ENCODE data around the gene CDK2AP2. TPM values are rescaled to one million over a fixed set of nuclear protein-coding genes. Genes with fewer than 3 reads are reported as not detected.

The CDK2AP2 gene
- total and polyA plus RNA-seq, 9 of the 15 experiments (the other 6 are each of a cell fraction or from before 2014, with no cell fraction given): 4.4 to 47.4 (median 21.7) TPM

DNA sequence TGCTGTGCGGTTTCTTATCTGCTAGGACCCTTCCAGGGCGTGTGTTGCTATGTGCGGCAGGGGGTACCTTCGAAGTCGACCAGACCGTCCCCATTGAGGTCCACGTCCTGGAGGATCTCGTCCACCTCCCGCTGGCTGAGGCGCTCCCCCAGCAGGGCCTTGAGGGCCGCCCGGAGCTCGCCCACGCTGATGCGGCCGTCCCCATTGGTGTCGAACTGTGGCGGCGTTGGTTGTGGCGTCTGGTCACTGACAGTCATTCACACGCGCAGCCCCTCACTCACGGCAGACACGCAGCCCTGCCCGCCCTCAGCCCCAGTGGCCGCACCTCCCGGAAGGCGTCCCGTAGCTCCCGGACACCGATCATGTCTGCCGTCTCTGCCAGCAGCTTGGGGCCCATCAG, 11.8 kb upstream of the CDK2AP2 start:
- Histone ChIP-seq H3K4me1 (replicated peaks in 1 of 2; ENCODE audit: control insufficient read depth in 2 of 2, insufficient read depth in 2 of 2, low read length in 2 of 2) (peaks cover 0 to 40% of the 10 kb centered on the region in 2 experiments; a peak in 2 of 5 replicates), H4K20me1 (replicated peaks; ENCODE audit: control insufficient read depth, insufficient read depth, low read length) (0 out of 2 replicates have a peak, but pooled peaks cover 7% of the 10 kb centered on the region), H3K9me3 (replicated peaks; ENCODE audit: control insufficient read depth, insufficient read depth, low read depth, low read length) (no peaks in the 10 kb centered on the region), H3K4me3 (no peak overlapping the region), H3K36me3 (ENCODE audit: control insufficient read depth, insufficient read depth, low read length) (no peaks in the 10 kb centered on the region), H3K27me3 (ENCODE audit: control insufficient read depth in 2 of 2, insufficient read depth in 2 of 2, low read length in 2 of 2) (peaks cover 5 to 44% of the 10 kb centered on the region in 2 experiments; a peak in 4 of 5 replicates), H3K79me2 (ENCODE audit: control insufficient read depth, insufficient read depth, low read length) (no peaks in the 10 kb centered on the region), H2AFZ (ENCODE audit: low read depth, low read length) (no peak overlapping the region), H3K27ac (ENCODE audit: extremely low read depth, low read depth, low read length) (no peak overlapping the region), H3K9me1 (ENCODE audit: control insufficient read depth, insufficient read depth, low read length) (no peaks in the 10 kb centered on the region), H3K4me2 (ENCODE audit: insufficient read depth, low read length) (no peak overlapping the region), H3K9ac (ENCODE audit: insufficient read depth in 1 of 2, low read depth in 2 of 2, low read length in 2 of 2) (no peak overlapping the region)
- no peak for DNase-seq (ENCODE audit: extremely low read depth in 1 of 4, low spot score in 3 of 4)
- CTCF ChIA-PET (ENCODE audit: low intra/inter-chr PET ratio): no interaction called here
- TF ChIP-seq ZNF584 (CRISPR knock-in tag; IDR thresholded peaks at IDR 0.05; ENCODE audit: low read depth): no peak
- TF ChIP-seq, protein P1, sequence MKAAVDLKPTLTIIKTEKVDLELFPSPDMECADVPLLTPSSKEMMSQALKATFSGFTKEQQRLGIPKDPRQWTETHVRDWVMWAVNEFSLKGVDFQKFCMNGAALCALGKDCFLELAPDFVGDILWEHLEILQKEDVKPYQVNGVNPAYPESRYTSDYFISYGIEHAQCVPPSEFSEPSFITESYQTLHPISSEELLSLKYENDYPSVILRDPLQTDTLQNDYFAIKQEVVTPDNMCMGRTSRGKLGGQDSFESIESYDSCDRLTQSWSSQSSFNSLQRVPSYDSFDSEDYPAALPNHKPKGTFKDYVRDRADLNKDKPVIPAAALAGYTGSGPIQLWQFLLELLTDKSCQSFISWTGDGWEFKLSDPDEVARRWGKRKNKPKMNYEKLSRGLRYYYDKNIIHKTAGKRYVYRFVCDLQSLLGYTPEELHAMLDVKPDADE (conservative IDR thresholded peaks at IDR 0.05; ENCODE audit: control insufficient read depth, low read depth, low read length): no peak
- no peak for TF ChIP-seq C11orf30 (IDR thresholded peaks at IDR 0.05; ENCODE audit: low read depth)
- TF ChIP-seq, protein P2, sequence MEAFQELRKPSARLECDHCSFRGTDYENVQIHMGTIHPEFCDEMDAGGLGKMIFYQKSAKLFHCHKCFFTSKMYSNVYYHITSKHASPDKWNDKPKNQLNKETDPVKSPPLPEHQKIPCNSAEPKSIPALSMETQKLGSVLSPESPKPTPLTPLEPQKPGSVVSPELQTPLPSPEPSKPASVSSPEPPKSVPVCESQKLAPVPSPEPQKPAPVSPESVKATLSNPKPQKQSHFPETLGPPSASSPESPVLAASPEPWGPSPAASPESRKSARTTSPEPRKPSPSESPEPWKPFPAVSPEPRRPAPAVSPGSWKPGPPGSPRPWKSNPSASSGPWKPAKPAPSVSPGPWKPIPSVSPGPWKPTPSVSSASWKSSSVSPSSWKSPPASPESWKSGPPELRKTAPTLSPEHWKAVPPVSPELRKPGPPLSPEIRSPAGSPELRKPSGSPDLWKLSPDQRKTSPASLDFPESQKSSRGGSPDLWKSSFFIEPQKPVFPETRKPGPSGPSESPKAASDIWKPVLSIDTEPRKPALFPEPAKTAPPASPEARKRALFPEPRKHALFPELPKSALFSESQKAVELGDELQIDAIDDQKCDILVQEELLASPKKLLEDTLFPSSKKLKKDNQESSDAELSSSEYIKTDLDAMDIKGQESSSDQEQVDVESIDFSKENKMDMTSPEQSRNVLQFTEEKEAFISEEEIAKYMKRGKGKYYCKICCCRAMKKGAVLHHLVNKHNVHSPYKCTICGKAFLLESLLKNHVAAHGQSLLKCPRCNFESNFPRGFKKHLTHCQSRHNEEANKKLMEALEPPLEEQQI (IDR thresholded peaks at IDR 0.05): no peak
- TF ChIP-seq TAF9B (IDR thresholded peaks at IDR 0.05; ENCODE audit: partially characterized antibody): no peak
- no peak for TF ChIP-seq YBX1 (IDR thresholded peaks at IDR 0.05)
- TF ChIP-seq ZFX (CRISPR knock-in tag; IDR thresholded peaks at IDR 0.05): no peak
- TF ChIP-seq, protein P3, sequence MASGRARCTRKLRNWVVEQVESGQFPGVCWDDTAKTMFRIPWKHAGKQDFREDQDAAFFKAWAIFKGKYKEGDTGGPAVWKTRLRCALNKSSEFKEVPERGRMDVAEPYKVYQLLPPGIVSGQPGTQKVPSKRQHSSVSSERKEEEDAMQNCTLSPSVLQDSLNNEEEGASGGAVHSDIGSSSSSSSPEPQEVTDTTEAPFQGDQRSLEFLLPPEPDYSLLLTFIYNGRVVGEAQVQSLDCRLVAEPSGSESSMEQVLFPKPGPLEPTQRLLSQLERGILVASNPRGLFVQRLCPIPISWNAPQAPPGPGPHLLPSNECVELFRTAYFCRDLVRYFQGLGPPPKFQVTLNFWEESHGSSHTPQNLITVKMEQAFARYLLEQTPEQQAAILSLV (tag; IDR thresholded peaks at IDR 0.05): no peak
- TF ChIP-seq, protein P4, sequence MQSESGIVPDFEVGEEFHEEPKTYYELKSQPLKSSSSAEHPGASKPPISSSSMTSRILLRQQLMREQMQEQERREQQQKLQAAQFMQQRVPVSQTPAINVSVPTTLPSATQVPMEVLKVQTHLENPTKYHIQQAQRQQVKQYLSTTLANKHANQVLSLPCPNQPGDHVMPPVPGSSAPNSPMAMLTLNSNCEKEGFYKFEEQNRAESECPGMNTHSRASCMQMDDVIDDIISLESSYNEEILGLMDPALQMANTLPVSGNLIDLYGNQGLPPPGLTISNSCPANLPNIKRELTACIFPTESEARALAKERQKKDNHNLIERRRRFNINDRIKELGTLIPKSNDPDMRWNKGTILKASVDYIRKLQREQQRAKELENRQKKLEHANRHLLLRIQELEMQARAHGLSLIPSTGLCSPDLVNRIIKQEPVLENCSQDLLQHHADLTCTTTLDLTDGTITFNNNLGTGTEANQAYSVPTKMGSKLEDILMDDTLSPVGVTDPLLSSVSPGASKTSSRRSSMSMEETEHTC (IDR thresholded peaks at IDR 0.05): no peak
- TF ChIP-seq, protein P5, sequence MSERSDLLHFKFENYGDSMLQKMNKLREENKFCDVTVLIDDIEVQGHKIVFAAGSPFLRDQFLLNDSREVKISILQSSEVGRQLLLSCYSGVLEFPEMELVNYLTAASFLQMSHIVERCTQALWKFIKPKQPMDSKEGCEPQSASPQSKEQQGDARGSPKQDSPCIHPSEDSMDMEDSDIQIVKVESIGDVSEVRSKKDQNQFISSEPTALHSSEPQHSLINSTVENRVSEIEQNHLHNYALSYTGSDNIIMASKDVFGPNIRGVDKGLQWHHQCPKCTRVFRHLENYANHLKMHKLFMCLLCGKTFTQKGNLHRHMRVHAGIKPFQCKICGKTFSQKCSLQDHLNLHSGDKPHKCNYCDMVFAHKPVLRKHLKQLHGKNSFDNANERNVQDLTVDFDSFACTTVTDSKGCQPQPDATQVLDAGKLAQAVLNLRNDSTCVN (CRISPR knock-in tag; IDR thresholded peaks at IDR 0.05): no peak
- no peak for TF ChIP-seq NCOA2 (IDR thresholded peaks at IDR 0.05; ENCODE audit: partially characterized antibody in 2 of 2)
- TF ChIP-seq PHF20 (IDR thresholded peaks at IDR 0.05; ENCODE audit: partially characterized antibody): no peak
- TF ChIP-seq KLF16 (IDR thresholded peaks at IDR 0.05): no peak
- no peak for TF ChIP-seq KLF1 (tag; IDR thresholded peaks at IDR 0.05)
- no peak for TF ChIP-seq CSDE1 (IDR thresholded peaks at IDR 0.05)
- no peak for TF ChIP-seq ZNF239 (CRISPR knock-in tag; IDR thresholded peaks at IDR 0.05)
- no peak for FAIRE-seq
- no TSS peak for BruUV-seq (replicated peaks)
- in situ Hi-C loops (cut with MboI): no loop called here
- intact Hi-C loops (cut with micrococcal nuclease): no loop called here
- WGBS (ENCODE audit: insufficient coverage, low coverage, missing lambda C conversion rate): 53% methylated on average over 27 of the region's 32 CpGs
- POLR2A ChIA-PET: interaction anchor here (1.6 kb wide), 1 partner anchor 10 kb away, joined by 7 read pairs; no protein-coding TSS in a partner anchor
- ATAC-seq: no peak
